IMR-90 (cell line): ENCODE measurements around the gene CMIP. TPM values are rescaled to one million over a fixed set of nuclear protein-coding genes. Genes with fewer than 3 reads are reported as not detected.

Experiments used
- ATAC-seq: fragments of 200-7000 bp; cut with Tn5 transposase; 2 replicates; pipeline ENCODE4 v1.9.1; 2020; ENCODE audit warnings: low read depth, mild to moderate bottlenecking, moderate library complexity
- BruUV-seq: library from RNA; stranded (reverse); fragments of 400-500 nt; replicated peaks from 2 replicates; lab custom pipeline; 2021; lab: Mats Ljungman, UMichigan
- CTCF ChIA-PET: fragments of 300-600 bp; formaldehyde crosslinking; extraction: SDS; loops from one replicate; lab custom pipeline; 2021; ENCODE audit warnings: antibody characterized with exemption; lab: Yijun Ruan, JAX
- POLR2A ChIA-PET: fragments of 300-600 bp; sonication (Branson Sonifier 250); formaldehyde crosslinking; loops from one replicate; lab custom pipeline; 2022; ENCODE audit warnings: antibody characterized with exemption; ENCODE audit not compliant: unreplicated experiment; lab: Charles Lee
- DNase-seq: peaks from one replicate; pipeline ENCODE4 v3.0.0; 2013
- H2AFZ ChIP-seq: replicated peaks from 2 replicates; pipeline ENCODE3; 2013; ENCODE audit warnings: low read length, mild to moderate bottlenecking; ENCODE audit not compliant: poor library complexity
- H2AK5ac ChIP-seq: 2 replicates; pipeline ENCODE4 v1.6.1; 2013; ENCODE audit warnings: low read depth, low read length, inconsistent platforms
- H2AK9ac ChIP-seq: replicated peaks from 2 replicates; pipeline ENCODE3; 2013; ENCODE audit warnings: mild to moderate bottlenecking, low read depth, low read length, moderate library complexity; ENCODE audit not compliant: poor library complexity
- H2BK120ac ChIP-seq: 2 replicates; pipeline ENCODE4 v1.6.1; 2013; ENCODE audit warnings: low read depth, low read length, inconsistent platforms
- H2BK15ac ChIP-seq: 3 replicates; pipeline ENCODE4 v1.6.1; 2013; ENCODE audit warnings: low read depth, low read length, inconsistent platforms
- H2BK20ac ChIP-seq: 2 replicates; pipeline ENCODE4 v1.6.1; 2013; ENCODE audit warnings: low read depth, mild to moderate bottlenecking, inconsistent platforms, low read length, moderate library complexity
- H2BK5ac ChIP-seq: 2 replicates; pipeline ENCODE4 v1.6.1; 2013; ENCODE audit warnings: mild to moderate bottlenecking, low read depth, low read length, inconsistent platforms; ENCODE audit not compliant: poor library complexity, severe bottlenecking
- H3K14ac ChIP-seq: replicated peaks from 2 replicates; pipeline ENCODE4 v1.6.1; 2013; ENCODE audit warnings: low read depth, low read length, inconsistent platforms
- H3K18ac ChIP-seq: 2 replicates; pipeline ENCODE4 v1.6.1; 2013; ENCODE audit warnings: low read depth, low read length, control low read depth
- H3K23ac ChIP-seq: 2 replicates; pipeline ENCODE4 v1.6.1; 2013; ENCODE audit warnings: low read depth, low read length, inconsistent platforms
- H3K27ac ChIP-seq: 2 replicates; pipeline ENCODE4 v1.5.1; 2013; ENCODE audit warnings: mild to moderate bottlenecking, control low read depth, low read length; ENCODE audit not compliant: insufficient read depth
- H3K27me3 ChIP-seq: 2 replicates; pipeline ENCODE4 v1.6.1; 2013; ENCODE audit warnings: low read length; ENCODE audit not compliant: control insufficient read depth, insufficient read depth
- H3K36me3 ChIP-seq: 2 replicates; pipeline ENCODE4 v1.6.1; 2013; ENCODE audit warnings: low read length, mixed read lengths; ENCODE audit not compliant: control insufficient read depth, insufficient read depth
- H3K4ac ChIP-seq: 2 replicates; pipeline ENCODE4 v1.6.1; 2013; ENCODE audit warnings: low read depth, low read length, inconsistent platforms
- H3K4me1 ChIP-seq: 2 replicates; pipeline ENCODE4 v1.6.1; 2013; ENCODE audit warnings: low read length, mixed read lengths; ENCODE audit not compliant: control insufficient read depth, insufficient read depth
- H3K4me2 ChIP-seq: 2 replicates; pipeline ENCODE4 v1.6.1; 2013; ENCODE audit warnings: low read depth, mild to moderate bottlenecking, control low read depth, low read length, moderate library complexity
- H3K4me3 ChIP-seq: 2 replicates; pipeline ENCODE4 v1.5.1; 2013; ENCODE audit warnings: low read depth, mild to moderate bottlenecking, control low read depth, low read length, moderate library complexity; ENCODE audit not compliant: insufficient read depth
- H3K56ac ChIP-seq: 2 replicates; pipeline ENCODE4 v1.6.1; 2013; ENCODE audit warnings: low read length, inconsistent platforms; ENCODE audit not compliant: insufficient read depth; ENCODE audit errors: extremely low read depth
- H3K79me1 ChIP-seq, 2 experiments: 2 replicates each; pipeline ENCODE4 v1.6.1; 2013; ENCODE audit warnings: low read length in 2 of 2, inconsistent platforms in 1 of 2, low read depth in 1 of 2
- H3K9ac ChIP-seq: 2 replicates; pipeline ENCODE4 v1.6.1; 2013; ENCODE audit warnings: low read depth, low read length, control low read depth
- H3K9me1 ChIP-seq: 2 replicates; pipeline ENCODE4 v1.6.1; 2013; ENCODE audit warnings: low read length, inconsistent platforms; ENCODE audit not compliant: insufficient read depth
- H3K9me3 ChIP-seq: 2 replicates; pipeline ENCODE4 v1.6.1; 2013; ENCODE audit warnings: low read length; ENCODE audit not compliant: control insufficient read depth, insufficient read depth
- H4K20me1 ChIP-seq: 2 replicates; pipeline ENCODE4 v1.6.1; 2013; ENCODE audit warnings: low read length, inconsistent platforms; ENCODE audit not compliant: insufficient read depth
- H4K5ac ChIP-seq: 2 replicates; pipeline ENCODE4 v1.6.1; 2013; ENCODE audit warnings: mild to moderate bottlenecking, low read depth, low read length, control low read depth
- H4K8ac ChIP-seq, 2 experiments: 2 replicates each; pipeline ENCODE4 v1.6.1; 2013; ENCODE audit warnings: low read depth in 2 of 2, low read length in 2 of 2, control low read depth in 1 of 2, inconsistent platforms in 1 of 2
- H4K91ac ChIP-seq: 2 replicates; pipeline ENCODE4 v1.6.1; 2013; ENCODE audit warnings: low read depth, low read length, inconsistent platforms; ENCODE audit not compliant: insufficient read depth
- BHLHE40 ChIP-seq: fragments of 150-350 bp; IDR thresholded peaks from 2 replicates; pipeline ENCODE4 v1.6.1; 2016; ENCODE audit warnings: mild to moderate bottlenecking, low read depth, low read length
- CEBPB ChIP-seq: IDR thresholded peaks from 2 replicates; pipeline ENCODE4 v1.6.1; 2012; ENCODE audit warnings: low read depth, low read length, improper control_type of control experiment
- CHD1 ChIP-seq: IDR thresholded peaks from 2 replicates; pipeline ENCODE4 v1.6.1; 2012; ENCODE audit warnings: low read depth, low read length, improper control_type of control experiment
- CTCF ChIP-seq: conservative IDR thresholded peaks from 2 replicates; pipeline ENCODE4 v1.5.1; 2012; ENCODE audit warnings: mild to moderate bottlenecking, low read depth, low read length, improper control_type of control experiment
- ELK1 ChIP-seq: fragments of 150-350 bp; IDR thresholded peaks from 2 replicates; pipeline ENCODE4 v1.6.1; 2016; ENCODE audit warnings: low read depth, mild to moderate bottlenecking, low read length, moderate library complexity, borderline replicate concordance
- FOS ChIP-seq: fragments of 150-350 bp; IDR thresholded peaks from 2 replicates; pipeline ENCODE4 v1.6.1; 2016; ENCODE audit warnings: low read depth, low read length
- MAFK ChIP-seq: IDR thresholded peaks from 2 replicates; pipeline ENCODE4 v1.6.1; 2012; ENCODE audit warnings: low read depth, low read length, improper control_type of control experiment
- MXI1 ChIP-seq: IDR thresholded peaks from 2 replicates; pipeline ENCODE4 v1.6.1; 2012; ENCODE audit warnings: low read depth, mild to moderate bottlenecking, low read length, moderate library complexity, borderline replicate concordance
- POLR2A ChIP-seq: IDR thresholded peaks from 2 replicates; pipeline ENCODE4 v1.6.1; 2012; ENCODE audit warnings: mild to moderate bottlenecking, low read depth, low read length
- RAD21 ChIP-seq: IDR thresholded peaks from 2 replicates; pipeline ENCODE4 v1.6.1; 2012; ENCODE audit warnings: low read length, improper control_type of control experiment
- RCOR1 ChIP-seq: IDR thresholded peaks from 2 replicates; pipeline ENCODE4 v1.6.1; 2012; ENCODE audit warnings: mild to moderate bottlenecking, low read length, improper control_type of control experiment; ENCODE audit not compliant: insufficient replicate concordance
- RFX5 ChIP-seq: IDR thresholded peaks from 2 replicates; pipeline ENCODE4 v1.8.0; 2012; ENCODE audit warnings: low read depth, mild to moderate bottlenecking, low read length, moderate library complexity
- SMC3 ChIP-seq: fragments of 150-350 bp; IDR thresholded peaks from 2 replicates; pipeline ENCODE4 v1.6.1; 2016; ENCODE audit warnings: low read depth, mild to moderate bottlenecking, antibody characterized with exemption, low read length, moderate library complexity
- whole genome bisulfite sequencing, 2 experiments: methylation state at CpG; one replicate each; pipeline versions ENCODE4 v1.1.5 to v1.1.7; 2013; ENCODE audit warnings: missing lambda C conversion rate in 2 of 2; ENCODE audit not compliant: insufficient read length in 1 of 2; ENCODE audit errors: extremely low coverage in 2 of 2; 5-methylcytosine and 5-hydroxymethylcytosine counted together
- dilution Hi-C: fragments of 300-500 bp; cut with HindIII; formaldehyde crosslinking; loops from one replicate; pipeline ENCODE4 v1.14.3; 2018; ENCODE audit warnings: low sequenced_read_pairs; ENCODE audit not compliant: unreplicated experiment
- in situ Hi-C: fragments of 300-500 bp; cut with MboI; formaldehyde crosslinking; loops from 3 replicates; pipeline ENCODE4 v1.14.3; 2019; ENCODE audit warnings: low sequenced_read_pairs, inconsistent platforms, mixed read lengths
- intact Hi-C: fragments of 100-400 bp; cut with micrococcal nuclease; formaldehyde crosslinking; loops from 2 replicates; pipeline ENCODE4 v1.10.0; 2022
- polyA plus RNA-seq, 3 experiments: library from polyadenylated mRNA; depleted of rRNA; stranded (reverse); fragments of >200 nt; gene quantifications; 2 replicates each; pipeline ENCODE4 v1.2.3, GENCODE V29; 2012; ENCODE audit warnings: low replicate concordance in 1 of 3
- total RNA-seq: library from RNA; depleted of rRNA; stranded (reverse); fragments of >200 nt; gene quantifications from 2 replicates; pipeline ENCODE4 v1.2.3, GENCODE V29; 2012

The CMIP gene
- total and polyA plus RNA-seq, 2 of the 4 experiments (the other 2 are of a cell fraction), result 3.2 to 11.6 TPM

GRCh38 chr16:81553814-81554675 lies 109.4 kb downstream of the CMIP start:
- H2BK5ac ChIP-seq, result no peak overlapping the region
- no peak overlapping the region for H3K4ac ChIP-seq
- H3K9me1 ChIP-seq, result peaks cover 29% of the 10 kb centered on the region
- H4K5ac ChIP-seq, result no peak overlapping the region
- no peaks in the 10 kb centered on the region for H3K9me3 ChIP-seq
- no peak overlapping the region for H4K8ac ChIP-seq
- H3K79me1 ChIP-seq, result peaks cover 53 to 78% of the 10 kb centered on the region in 2 experiments
- H4K91ac ChIP-seq, result no peak overlapping the region
- ChIA-PET CTCF (no interaction called here), POLR2A (no interaction called here)
- DNase-seq (no peak), ATAC-seq (no peak)
- no TSS peak for BruUV-seq
- H4K20me1 ChIP-seq, result peaks cover 72% of the 10 kb centered on the region
- H2BK120ac ChIP-seq, result no peak overlapping the region
- no peaks in the 10 kb centered on the region for H3K27me3 ChIP-seq
- H3K27ac ChIP-seq, result no peak overlapping the region
- no peak overlapping the region for H3K56ac ChIP-seq
- H2BK15ac ChIP-seq, result no peak overlapping the region
- H3K14ac ChIP-seq, result no peak overlapping the region
- H3K4me2 ChIP-seq, result no peak overlapping the region
- no peak overlapping the region for H3K18ac ChIP-seq
- no peak overlapping the region for H3K23ac ChIP-seq
- TF ChIP-seq CTCF, result no peak
- no peak for TF ChIP-seq CHD1
- TF ChIP-seq BHLHE40, result no peak
- TF ChIP-seq FOS, result no peak
- no peak for TF ChIP-seq MAFK
- no peak for TF ChIP-seq RAD21
- no peak for TF ChIP-seq POLR2A
- TF ChIP-seq RFX5, result no peak
- no peak for TF ChIP-seq SMC3
- TF ChIP-seq MXI1, result no peak
- TF ChIP-seq RCOR1, result no peak
- no peak for TF ChIP-seq CEBPB
- TF ChIP-seq ELK1, result no peak
- in situ Hi-C loops, result no loop called here
- no peak overlapping the region for H2AFZ ChIP-seq
- H3K4me3 ChIP-seq, result no peak overlapping the region
- intact Hi-C loops, result no loop called here
- WGBS, 2 experiments, result 80% methylated on average over 1 of the region's 10 CpGs; no CpG with 5 or more reads in 1 of the 2 experiments
- H3K36me3 ChIP-seq, result no peaks in the 10 kb centered on the region
- peaks cover 20% of the 10 kb centered on the region for H3K4me1 ChIP-seq
- dilution Hi-C loops, result no loop called here
- H2AK9ac ChIP-seq, result no peak overlapping the region
- H2AK5ac ChIP-seq, result no peak overlapping the region
- H3K9ac ChIP-seq, result no peak overlapping the region
- no peak overlapping the region for H2BK20ac ChIP-seq
